PC-3 (cell line): Measurements from ENCODE around the gene PTN. TPM values are rescaled to one million over a fixed set of nuclear protein-coding genes. Genes with fewer than 3 reads are reported as not detected.

Experiments used
- ATAC-seq: fragments of 200-7000 bp; cut with Tn5 transposase; 2 replicates; pipeline ENCODE4 v1.9.1; 2020; ENCODE audit warnings: mild to moderate bottlenecking, moderate library complexity
- BruUV-seq: library from RNA; stranded (reverse); fragments of 400-500 nt; replicated peaks from 2 replicates; lab custom pipeline; 2021; lab: Mats Ljungman, UMichigan
- CTCF ChIA-PET: fragments of 300-600 bp; sonication (Branson Sonifier 250); formaldehyde crosslinking; loops from one replicate; lab custom pipeline; 2022; ENCODE audit warnings: antibody characterized with exemption; lab: Charles Lee
- POLR2A ChIA-PET: fragments of 300-600 bp; sonication (Branson Sonifier 250); formaldehyde crosslinking; loops from one replicate; lab custom pipeline; 2022; ENCODE audit warnings: antibody characterized with exemption; ENCODE audit not compliant: unreplicated experiment; lab: Charles Lee
- DNase-seq: peaks from one replicate; pipeline ENCODE4 v3.0.0-alpha.2; 2015
- H2AFZ ChIP-seq: fragments of 300-600 bp; sonication (generic); 2 replicates; pipeline ENCODE4 v1.6.0; 2016; ENCODE audit warnings: antibody characterized with exemption, low read length
- H3F3A ChIP-seq: fragments of 300-600 bp; sonication (generic); one replicate; pipeline ENCODE4 v1.6.0; 2017; ENCODE audit warnings: antibody characterized with exemption, low read length, control low read depth, mild to moderate bottlenecking; ENCODE audit not compliant: unreplicated experiment
- H3K27ac ChIP-seq: fragments of 300-600 bp; sonication (generic); 2 replicates; pipeline ENCODE4 v1.5.1; 2016; ENCODE audit warnings: mild to moderate bottlenecking, low read length
- H3K27me3 ChIP-seq: fragments of 300-600 bp; sonication (generic); 2 replicates; pipeline ENCODE4 v1.6.1; 2016; ENCODE audit warnings: low read length, mixed read lengths
- H3K36me3 ChIP-seq: fragments of 300-600 bp; sonication (generic); 2 replicates; pipeline ENCODE4 v1.6.1; 2016; ENCODE audit warnings: low read depth, mixed run types, low read length, mixed read lengths
- H3K4me1 ChIP-seq: fragments of 300-600 bp; sonication (generic); 2 replicates; pipeline ENCODE4 v1.5.1; 2016; ENCODE audit warnings: low read length; ENCODE audit not compliant: insufficient read depth
- H3K4me2 ChIP-seq: fragments of 300-600 bp; sonication (generic); 2 replicates; pipeline ENCODE4 v1.6.0; 2016; ENCODE audit warnings: low read length
- H3K4me3 ChIP-seq: fragments of 300-600 bp; sonication (generic); 2 replicates; pipeline ENCODE4 v1.5.1; 2016; ENCODE audit warnings: mild to moderate bottlenecking, low read length, mixed read lengths
- H3K79me2 ChIP-seq: fragments of 300-600 bp; sonication (generic); 2 replicates; pipeline ENCODE4 v1.6.1; 2017; ENCODE audit warnings: low read length, mixed read lengths
- H3K9ac ChIP-seq: fragments of 300-600 bp; sonication (generic); 2 replicates; pipeline ENCODE4 v1.6.0; 2016; ENCODE audit warnings: mild to moderate bottlenecking, low read length
- H3K9me2 ChIP-seq: fragments of 300-600 bp; sonication (generic); replicated peaks from 2 replicates; pipeline ENCODE4 v1.6.1; 2016; ENCODE audit warnings: mixed run types, low read length, mixed read lengths
- H3K9me3 ChIP-seq: fragments of 300-600 bp; sonication (generic); 2 replicates; pipeline ENCODE4 v1.6.1; 2016; ENCODE audit warnings: low read length, mixed read lengths
- H4K20me1 ChIP-seq: fragments of 300-600 bp; sonication (generic); 2 replicates; pipeline ENCODE4 v1.6.1; 2016; ENCODE audit warnings: low read length, mixed read lengths
- CTCF ChIP-seq: fragments of 300-600 bp; sonication (generic); conservative IDR thresholded peaks from 2 replicates; pipeline ENCODE4 v1.5.1; 2017; ENCODE audit warnings: antibody characterized with exemption, low read depth, mild to moderate bottlenecking, low read length
- EZH2 ChIP-seq: fragments of 300-600 bp; sonication (generic); IDR thresholded peaks from one replicate; pipeline ENCODE4 v1.6.1; 2017; ENCODE audit warnings: antibody characterized with exemption, mild to moderate bottlenecking, low read length; ENCODE audit not compliant: unreplicated experiment
- EZH2phosphoT487 ChIP-seq: fragments of 300-600 bp; sonication (generic); IDR thresholded peaks from 2 replicates; pipeline ENCODE4 v1.6.1; 2018; ENCODE audit warnings: mild to moderate bottlenecking, antibody characterized with exemption, low read length, borderline replicate concordance
- intact Hi-C: fragments of 100-400 bp; cut with micrococcal nuclease; formaldehyde crosslinking; loops from 2 replicates; pipeline ENCODE4 v1.9.0; 2023
- total RNA-seq: library from RNA; depleted of rRNA; stranded (reverse); fragments of >200 nt; gene quantifications from 2 replicates; pipeline ENCODE4 v1.2.3, GENCODE V29; 2014

The PTN gene
- total RNA-seq, 1 experiment from 2014 or later: 0.07 TPM

GRCh38 chr7:137231167-137231566 lies 112.4 kb downstream of the PTN start:
- Histone ChIP-seq H3K4me2 (no peak overlapping the region), H4K20me1 (no peaks in the 10 kb centered on the region), H3K4me3 (no peak overlapping the region), H3F3A (no peaks in the 10 kb centered on the region), H3K27ac (no peak overlapping the region), H3K9ac (no peak overlapping the region), H2AFZ (no peak overlapping the region), H3K9me2 (no peaks in the 10 kb centered on the region), H3K9me3 (no peaks in the 10 kb centered on the region), H3K4me1 (no peaks in the 10 kb centered on the region), H3K36me3 (no peaks in the 10 kb centered on the region), H3K79me2 (no peaks in the 10 kb centered on the region), H3K27me3 (peaks cover 28% of the 10 kb centered on the region; the same call in 1 of the 2 replicates)
- TF ChIP-seq CTCF: no peak
- no peak for TF ChIP-seq EZH2
- no peak for TF ChIP-seq EZH2phosphoT487
- ATAC-seq (no peak), DNase-seq (no peak)
- CTCF ChIA-PET: no interaction called here
- POLR2A ChIA-PET: no interaction called here
- intact Hi-C loops: no loop called here
- no TSS peak for BruUV-seq

- H3K36me3 ChIP-seq: no peaks in the 10 kb centered on the region
- H3K79me2 ChIP-seq: no peaks in the 10 kb centered on the region
- no peak overlapping the region for H3K27ac ChIP-seq
- CTCF ChIA-PET: no interaction called here
- no peaks in the 10 kb centered on the region for H3K9me3 ChIP-seq
- H2AFZ ChIP-seq: no peak overlapping the region
- no peak overlapping the region for H3K9ac ChIP-seq
- ATAC-seq: no peak
- peaks cover 48% of the 10 kb centered on the region; the same call in 1 of the 2 replicates for H3K27me3 ChIP-seq
- no TSS peak for BruUV-seq
- H4K20me1 ChIP-seq: no peaks in the 10 kb centered on the region
- H3K4me3 ChIP-seq: no peak overlapping the region
- POLR2A ChIA-PET: no interaction called here
- H3F3A ChIP-seq: no peaks in the 10 kb centered on the region
- TF ChIP-seq EZH2: no peak
- TF ChIP-seq EZH2phosphoT487: no peak
- TF ChIP-seq CTCF: no peak
- no peaks in the 10 kb centered on the region for H3K4me1 ChIP-seq
- no peaks in the 10 kb centered on the region for H3K9me2 ChIP-seq
- no peak for DNase-seq
- intact Hi-C loops: no loop called here
- no peak overlapping the region for H3K4me2 ChIP-seq
Observed at GRCh38 chr7:137221467-137221866, 122.1 kb downstream of the PTN start.

GRCh38 chr7:137213744-137214143 lies 129.8 kb downstream of the PTN start:
- no peaks in the 10 kb centered on the region for H3F3A ChIP-seq
- no peak for TF ChIP-seq EZH2phosphoT487
- no peak for TF ChIP-seq EZH2
- no peak for TF ChIP-seq CTCF
- no peak overlapping the region for H2AFZ ChIP-seq
- ATAC-seq (no peak), DNase-seq (no peak)
- H3K79me2 ChIP-seq: no peaks in the 10 kb centered on the region
- H4K20me1 ChIP-seq: no peaks in the 10 kb centered on the region
- no TSS peak for BruUV-seq
- intact Hi-C loops: no loop called here
- no peaks in the 10 kb centered on the region for H3K4me1 ChIP-seq
- H3K36me3 ChIP-seq: no peaks in the 10 kb centered on the region
- peaks cover 27% of the 10 kb centered on the region for H3K27me3 ChIP-seq
- H3K27ac ChIP-seq: no peak overlapping the region
- ChIA-PET CTCF (no interaction called here), POLR2A (no interaction called here)
- no peak overlapping the region for H3K9ac ChIP-seq
- H3K4me3 ChIP-seq: no peak overlapping the region
- no peaks in the 10 kb centered on the region for H3K9me3 ChIP-seq
- no peak overlapping the region for H3K4me2 ChIP-seq
- H3K9me2 ChIP-seq: no peaks in the 10 kb centered on the region
